ENCODE data around the gene RPS6KL1.

DNA sequence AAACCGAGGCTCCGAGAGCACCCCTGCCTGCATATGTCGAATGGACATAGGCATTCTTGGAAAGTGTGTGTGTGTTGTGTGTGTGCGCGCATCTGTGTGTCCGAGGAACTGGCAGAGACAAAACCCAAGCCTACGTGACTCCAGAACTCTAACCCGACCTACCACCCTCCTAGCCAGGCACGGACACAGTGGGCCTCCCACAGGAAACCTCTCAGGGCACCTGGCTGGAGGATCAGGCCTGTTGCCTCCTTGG is 32.9 kb upstream of the RPS6KL1 start:
- TF ChIP-seq POLR2A (IDR thresholded peaks at IDR 0.05) (no peak), CTCF (IDR thresholded peaks at IDR 0.05) (no peak)

All from heart left ventricle (tissue), 13 donors.